ENCODE results near the gene TAF1B.

GRCh38 chr2:9968553-9969497 lies 125.6 kb downstream of the TAF1B start:
- TF ChIP-seq CTCF (IDR thresholded peaks at IDR 0.05), result no peak
- TF ChIP-seq ZFX (IDR thresholded peaks at IDR 0.05; ENCODE audit: borderline replicate concordance), result no peak
